Astrocyte (in vitro differentiated cells and primary cell): ENCODE results near the gene CTTN.

Experiments used
- EZH2 ChIP-seq: IDR thresholded peaks from 2 replicates; pipeline ENCODE4 v1.6.1; 2012; ENCODE audit warnings: mild to moderate bottlenecking, low read length, inconsistent platforms; ENCODE audit not compliant: insufficient read depth
- TF ChIP-seq, protein P1 (sequence below): IDR thresholded peaks from 2 replicates; pipeline ENCODE4 v1.5.1; 2011; ENCODE audit warnings: low read depth, mild to moderate bottlenecking, inconsistent platforms, low read length, moderate library complexity; ENCODE audit not compliant: insufficient read depth

DNA sequence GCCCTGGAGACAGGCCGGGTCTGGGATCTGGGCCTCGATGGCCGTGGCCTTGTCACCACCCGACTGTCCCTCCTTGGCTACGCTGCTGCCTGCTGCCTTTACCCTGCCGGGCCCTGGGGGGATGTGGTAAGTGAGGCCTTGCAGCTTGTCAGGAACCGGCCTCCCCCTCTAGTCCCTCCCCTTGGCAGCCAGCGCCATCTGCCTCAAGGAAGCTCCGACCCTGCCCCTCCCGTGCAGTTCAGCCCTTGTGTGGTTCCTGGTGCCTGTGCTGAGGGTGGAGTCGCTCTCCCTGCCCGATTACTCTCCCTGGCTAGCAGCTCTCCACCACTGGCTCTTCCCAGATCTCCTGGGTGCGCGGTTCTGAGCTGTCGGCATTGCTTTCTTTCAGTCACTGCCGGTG, 33.7 kb downstream of the CTTN start:
- TF ChIP-seq, protein P1, sequence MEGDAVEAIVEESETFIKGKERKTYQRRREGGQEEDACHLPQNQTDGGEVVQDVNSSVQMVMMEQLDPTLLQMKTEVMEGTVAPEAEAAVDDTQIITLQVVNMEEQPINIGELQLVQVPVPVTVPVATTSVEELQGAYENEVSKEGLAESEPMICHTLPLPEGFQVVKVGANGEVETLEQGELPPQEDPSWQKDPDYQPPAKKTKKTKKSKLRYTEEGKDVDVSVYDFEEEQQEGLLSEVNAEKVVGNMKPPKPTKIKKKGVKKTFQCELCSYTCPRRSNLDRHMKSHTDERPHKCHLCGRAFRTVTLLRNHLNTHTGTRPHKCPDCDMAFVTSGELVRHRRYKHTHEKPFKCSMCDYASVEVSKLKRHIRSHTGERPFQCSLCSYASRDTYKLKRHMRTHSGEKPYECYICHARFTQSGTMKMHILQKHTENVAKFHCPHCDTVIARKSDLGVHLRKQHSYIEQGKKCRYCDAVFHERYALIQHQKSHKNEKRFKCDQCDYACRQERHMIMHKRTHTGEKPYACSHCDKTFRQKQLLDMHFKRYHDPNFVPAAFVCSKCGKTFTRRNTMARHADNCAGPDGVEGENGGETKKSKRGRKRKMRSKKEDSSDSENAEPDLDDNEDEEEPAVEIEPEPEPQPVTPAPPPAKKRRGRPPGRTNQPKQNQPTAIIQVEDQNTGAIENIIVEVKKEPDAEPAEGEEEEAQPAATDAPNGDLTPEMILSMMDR, result no peak
- no peak for TF ChIP-seq EZH2
